Type B pancreatic cell (in vitro differentiated cells): ENCODE measurements around the gene SLC6A19. TPM values are rescaled to one million over a fixed set of nuclear protein-coding genes. Genes with fewer than 3 reads are reported as not detected.

Source experiments
- DNase-seq: peaks from one replicate; pipeline ENCODE4 v3.0.0; 2021; ENCODE audit warnings: mixed read lengths; ENCODE audit not compliant: unreplicated experiment; ENCODE audit errors: extremely low spot score
- H3K27ac Mint-ChIP-seq: 2 replicates; pipeline ENCODE4 v1.8.0; 2021; ENCODE audit warnings: mild to moderate bottlenecking, mixed read lengths
- H3K27me3 Mint-ChIP-seq: 2 replicates; pipeline ENCODE4 v1.8.0; 2021; ENCODE audit warnings: mixed read lengths
- H3K36me3 Mint-ChIP-seq: 2 replicates; pipeline ENCODE4 v1.8.0; 2021; ENCODE audit warnings: mixed read lengths
- H3K4me1 Mint-ChIP-seq: one replicate; pipeline ENCODE4 v1.8.0; 2021; ENCODE audit warnings: mixed read lengths; ENCODE audit not compliant: unreplicated experiment
- H3K4me3 Mint-ChIP-seq: 2 replicates; pipeline ENCODE4 v1.8.0; 2021; ENCODE audit warnings: mild to moderate bottlenecking, mixed read lengths
- H3K9me3 Mint-ChIP-seq: 2 replicates; pipeline ENCODE4 v1.8.0; 2021; ENCODE audit warnings: mixed read lengths
- CTCF ChIP-seq: fragments of 200-600 bp; sonication (generic); conservative IDR thresholded peaks from 2 replicates; pipeline ENCODE4 v1.5.0; 2021; ENCODE audit warnings: antibody characterized with exemption, mild to moderate bottlenecking
- total RNA-seq: library from RNA; stranded (reverse); gene quantifications from 2 replicates; pipeline ENCODE4 v1.2.1, GENCODE V29; 2021; ENCODE audit warnings: low replicate concordance

SLC6A19 gene
- total RNA-seq, 1 donor from 2014 or later: 12.6 TPM

GRCh38 chr5:1190278-1190677 lies 11.1 kb upstream of the SLC6A19 start:
- H3K27ac Mint-ChIP-seq: no peak overlapping the region
- H3K4me1 Mint-ChIP-seq: peaks cover 15% of the 10 kb centered on the region
- no peaks in the 10 kb centered on the region for H3K9me3 Mint-ChIP-seq
- peaks cover 22% of the 10 kb centered on the region for H3K27me3 Mint-ChIP-seq
- H3K4me3 Mint-ChIP-seq: no peak overlapping the region
- H3K36me3 Mint-ChIP-seq: no peaks in the 10 kb centered on the region
- DNase-seq: no peak
- TF ChIP-seq CTCF: no peak

- no peak overlapping the region for H3K27ac Mint-ChIP-seq
- H3K36me3 Mint-ChIP-seq: no peaks in the 10 kb centered on the region
- H3K27me3 Mint-ChIP-seq: peaks cover 22% of the 10 kb centered on the region
- H3K4me1 Mint-ChIP-seq: peaks cover 12% of the 10 kb centered on the region
- H3K4me3 Mint-ChIP-seq: no peak overlapping the region
- no peaks in the 10 kb centered on the region for H3K9me3 Mint-ChIP-seq
- no peak for TF ChIP-seq CTCF
- DNase-seq: no peak
Observed at GRCh38 chr5:1190837-1191239, 10.6 kb upstream of the SLC6A19 start.

- no peak for DNase-seq
- Mint-ChIP-seq H3K27me3 (peaks cover 27% of the 10 kb centered on the region), H3K9me3 (no peaks in the 10 kb centered on the region), H3K4me3 (no peak overlapping the region), H3K27ac (no peak overlapping the region), H3K4me1 (peaks cover 6% of the 10 kb centered on the region), H3K36me3 (no peaks in the 10 kb centered on the region)
- no peak for TF ChIP-seq CTCF
Observed at GRCh38 chr5:1192971-1193590, 8.3 kb upstream of the SLC6A19 start.

GRCh38 chr5:1193591-1193985 lies 7.8 kb upstream of the SLC6A19 start:
- no peaks in the 10 kb centered on the region for H3K36me3 Mint-ChIP-seq
- no peak for DNase-seq
- H3K4me1 Mint-ChIP-seq: peaks cover 6% of the 10 kb centered on the region
- H3K4me3 Mint-ChIP-seq: no peak overlapping the region
- TF ChIP-seq CTCF: no peak
- no peak overlapping the region for H3K27ac Mint-ChIP-seq
- no peaks in the 10 kb centered on the region for H3K9me3 Mint-ChIP-seq
- H3K27me3 Mint-ChIP-seq: peaks cover 27% of the 10 kb centered on the region

GRCh38 chr5:1194378-1194777 lies 7.0 kb upstream of the SLC6A19 start:
- TF ChIP-seq CTCF: no peak
- Mint-ChIP-seq H3K9me3 (no peaks in the 10 kb centered on the region), H3K27ac (no peak overlapping the region), H3K4me3 (no peak overlapping the region), H3K36me3 (no peaks in the 10 kb centered on the region), H3K27me3 (peaks cover 27% of the 10 kb centered on the region), H3K4me1 (peaks cover 6% of the 10 kb centered on the region)
- DNase-seq: no peak

GRCh38 chr5:1195439-1195838 lies 6.0 kb upstream of the SLC6A19 start:
- Mint-ChIP-seq H3K36me3 (no peaks in the 10 kb centered on the region), H3K9me3 (no peaks in the 10 kb centered on the region), H3K4me3 (no peak overlapping the region), H3K4me1 (peaks cover 4% of the 10 kb centered on the region), H3K27ac (no peak overlapping the region), H3K27me3 (peaks cover 21% of the 10 kb centered on the region)
- no peak for TF ChIP-seq CTCF
- DNase-seq: no peak
